PC-9 (cell line): ENCODE measurements around the gene PLK5. TPM values are rescaled to one million over a fixed set of nuclear protein-coding genes. Genes with fewer than 3 reads are reported as not detected.

Experiments used
- BruUV-seq: library from RNA; stranded (reverse); fragments of 400-500 nt; replicated peaks from 2 replicates; lab custom pipeline; 2021; lab: Mats Ljungman, UMichigan
- CTCF ChIA-PET: fragments of 300-600 bp; sonication (Branson Sonifier 250); formaldehyde crosslinking; loops from one replicate; lab custom pipeline; 2022; ENCODE audit warnings: antibody characterized with exemption; lab: Charles Lee
- POLR2A ChIA-PET: fragments of 300-600 bp; sonication (Branson Sonifier 250); formaldehyde crosslinking; loops from one replicate; lab custom pipeline; 2022; ENCODE audit warnings: antibody characterized with exemption; ENCODE audit not compliant: unreplicated experiment; lab: Charles Lee
- DNase-seq, 2 experiments: peaks; one replicate each; pipeline versions ENCODE4 v3.0.0 to v3.0.0-alpha.2; 2015 to 2022; ENCODE audit warnings: mixed read lengths in 1 of 2
- H2AFZ ChIP-seq: fragments of 200-600 bp; sonication (generic); 2 replicates; pipeline ENCODE4 v1.8.1; 2017; ENCODE audit warnings: antibody characterized with exemption
- H3F3A ChIP-seq: fragments of 200-600 bp; sonication (generic); 2 replicates; pipeline ENCODE4 v1.8.1; 2017; ENCODE audit warnings: antibody characterized with exemption, mild to moderate bottlenecking, low read depth; ENCODE audit not compliant: insufficient read depth
- H3K27ac ChIP-seq: fragments of 200-600 bp; sonication (generic); 2 replicates; pipeline ENCODE4 v1.6.1; 2016; ENCODE audit warnings: mixed run types
- H3K27me3 ChIP-seq: fragments of 200-600 bp; sonication (generic); 2 replicates; pipeline ENCODE4 v1.6.1; 2016; ENCODE audit warnings: low read depth, mixed run types; ENCODE audit not compliant: insufficient read depth
- H3K36me3 ChIP-seq: fragments of 200-600 bp; sonication (generic); 2 replicates; pipeline ENCODE4 v1.6.1; 2016; ENCODE audit warnings: low read depth, mixed run types
- H3K4me1 ChIP-seq: fragments of 200-600 bp; sonication (generic); replicated peaks from 2 replicates; pipeline ENCODE4 v1.6.1; 2016; ENCODE audit warnings: mixed run types; ENCODE audit not compliant: insufficient read depth
- H3K4me2 ChIP-seq: fragments of 200-600 bp; sonication (generic); 2 replicates; pipeline ENCODE4 v1.6.1; 2017; ENCODE audit warnings: mixed run types
- H3K4me3 ChIP-seq: fragments of 200-600 bp; sonication (generic); 2 replicates; pipeline ENCODE4 v1.6.1; 2016; ENCODE audit warnings: mixed run types
- H3K79me2 ChIP-seq: fragments of 200-600 bp; sonication (generic); 2 replicates; pipeline ENCODE4 v1.6.1; 2017; ENCODE audit warnings: low read depth, mixed run types
- H3K9me2 ChIP-seq: fragments of 200-600 bp; sonication (generic); 2 replicates; pipeline ENCODE4 v1.8.1; 2017; ENCODE audit warnings: mild to moderate bottlenecking; ENCODE audit not compliant: insufficient read depth
- H3K9me3 ChIP-seq: fragments of 200-600 bp; sonication (generic); 2 replicates; pipeline ENCODE4 v1.8.1; 2016; ENCODE audit warnings: low read depth; ENCODE audit not compliant: insufficient read depth
- H4K20me1 ChIP-seq: fragments of 200-600 bp; sonication (generic); 2 replicates; pipeline ENCODE4 v1.8.1; 2017; ENCODE audit not compliant: insufficient read depth
- EZH2 ChIP-seq: fragments of 200-600 bp; sonication (generic); IDR thresholded peaks from 2 replicates; pipeline ENCODE4 v1.8.0; 2017; ENCODE audit warnings: antibody characterized with exemption, low read depth
- intact Hi-C: fragments of 100-400 bp; cut with micrococcal nuclease; formaldehyde crosslinking; loops from one replicate; pipeline ENCODE4 v1.10.0; 2022; ENCODE audit not compliant: unreplicated experiment
- total RNA-seq: library from RNA; stranded (reverse); gene quantifications from 2 replicates; pipeline ENCODE4 v1.2.3, GENCODE V29; 2021
- TF ChIP-seq, protein P1 (sequence below): fragments of 200-600 bp; sonication (generic); conservative IDR thresholded peaks from 2 replicates; pipeline ENCODE4 v1.6.1; 2017; ENCODE audit warnings: mixed run types, antibody characterized with exemption, mild to moderate bottlenecking, moderate library complexity

PLK5 gene
- total RNA-seq, 1 experiment from 2014 or later = not detected

DNA sequence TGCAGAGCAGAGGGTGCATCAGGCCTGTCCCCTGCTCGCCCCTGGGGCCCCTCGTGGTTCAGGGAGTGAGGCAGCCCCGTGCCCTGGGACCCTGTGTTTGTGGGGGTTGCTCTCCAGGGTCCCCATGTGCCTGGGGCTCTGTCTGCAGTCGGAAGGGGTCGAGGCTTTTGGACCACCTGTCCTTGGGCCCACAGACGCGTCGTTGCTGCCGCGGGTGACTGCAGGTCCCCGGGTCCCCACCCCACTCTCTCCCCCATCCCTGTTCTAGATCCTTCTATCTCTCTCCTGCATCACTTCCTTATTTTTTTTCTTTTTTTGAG lies 35.6 kb upstream of the PLK5 start:
- no peaks in the 10 kb centered on the region for H3K27me3 ChIP-seq
- H3K4me1 ChIP-seq = peaks cover 12% of the 10 kb centered on the region
- no peaks in the 10 kb centered on the region for H4K20me1 ChIP-seq
- no peak overlapping the region for H3K27ac ChIP-seq
- ChIA-PET POLR2A (no interaction called here), CTCF (interaction anchor here (0.7 kb wide), 1 partner anchor 244 kb away, joined by 5 read pairs; no protein-coding TSS in a partner anchor)
- no TSS peak for BruUV-seq
- H3K4me2 ChIP-seq = no peak overlapping the region
- TF ChIP-seq, protein P1, sequence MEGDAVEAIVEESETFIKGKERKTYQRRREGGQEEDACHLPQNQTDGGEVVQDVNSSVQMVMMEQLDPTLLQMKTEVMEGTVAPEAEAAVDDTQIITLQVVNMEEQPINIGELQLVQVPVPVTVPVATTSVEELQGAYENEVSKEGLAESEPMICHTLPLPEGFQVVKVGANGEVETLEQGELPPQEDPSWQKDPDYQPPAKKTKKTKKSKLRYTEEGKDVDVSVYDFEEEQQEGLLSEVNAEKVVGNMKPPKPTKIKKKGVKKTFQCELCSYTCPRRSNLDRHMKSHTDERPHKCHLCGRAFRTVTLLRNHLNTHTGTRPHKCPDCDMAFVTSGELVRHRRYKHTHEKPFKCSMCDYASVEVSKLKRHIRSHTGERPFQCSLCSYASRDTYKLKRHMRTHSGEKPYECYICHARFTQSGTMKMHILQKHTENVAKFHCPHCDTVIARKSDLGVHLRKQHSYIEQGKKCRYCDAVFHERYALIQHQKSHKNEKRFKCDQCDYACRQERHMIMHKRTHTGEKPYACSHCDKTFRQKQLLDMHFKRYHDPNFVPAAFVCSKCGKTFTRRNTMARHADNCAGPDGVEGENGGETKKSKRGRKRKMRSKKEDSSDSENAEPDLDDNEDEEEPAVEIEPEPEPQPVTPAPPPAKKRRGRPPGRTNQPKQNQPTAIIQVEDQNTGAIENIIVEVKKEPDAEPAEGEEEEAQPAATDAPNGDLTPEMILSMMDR = no peak
- TF ChIP-seq EZH2 = no peak
- intact Hi-C loops = no loop called here
- H3K36me3 ChIP-seq = no peaks in the 10 kb centered on the region
- no peak overlapping the region for H3K4me3 ChIP-seq
- no peaks in the 10 kb centered on the region for H3K9me2 ChIP-seq
- peaks cover 7% of the 10 kb centered on the region; the same call in 1 of the 2 replicates for H3F3A ChIP-seq
- H2AFZ ChIP-seq = no peak overlapping the region
- no peaks in the 10 kb centered on the region for H3K9me3 ChIP-seq
- peaks cover 11% of the 10 kb centered on the region for H3K79me2 ChIP-seq
- DNase-seq = no peak

DNA sequence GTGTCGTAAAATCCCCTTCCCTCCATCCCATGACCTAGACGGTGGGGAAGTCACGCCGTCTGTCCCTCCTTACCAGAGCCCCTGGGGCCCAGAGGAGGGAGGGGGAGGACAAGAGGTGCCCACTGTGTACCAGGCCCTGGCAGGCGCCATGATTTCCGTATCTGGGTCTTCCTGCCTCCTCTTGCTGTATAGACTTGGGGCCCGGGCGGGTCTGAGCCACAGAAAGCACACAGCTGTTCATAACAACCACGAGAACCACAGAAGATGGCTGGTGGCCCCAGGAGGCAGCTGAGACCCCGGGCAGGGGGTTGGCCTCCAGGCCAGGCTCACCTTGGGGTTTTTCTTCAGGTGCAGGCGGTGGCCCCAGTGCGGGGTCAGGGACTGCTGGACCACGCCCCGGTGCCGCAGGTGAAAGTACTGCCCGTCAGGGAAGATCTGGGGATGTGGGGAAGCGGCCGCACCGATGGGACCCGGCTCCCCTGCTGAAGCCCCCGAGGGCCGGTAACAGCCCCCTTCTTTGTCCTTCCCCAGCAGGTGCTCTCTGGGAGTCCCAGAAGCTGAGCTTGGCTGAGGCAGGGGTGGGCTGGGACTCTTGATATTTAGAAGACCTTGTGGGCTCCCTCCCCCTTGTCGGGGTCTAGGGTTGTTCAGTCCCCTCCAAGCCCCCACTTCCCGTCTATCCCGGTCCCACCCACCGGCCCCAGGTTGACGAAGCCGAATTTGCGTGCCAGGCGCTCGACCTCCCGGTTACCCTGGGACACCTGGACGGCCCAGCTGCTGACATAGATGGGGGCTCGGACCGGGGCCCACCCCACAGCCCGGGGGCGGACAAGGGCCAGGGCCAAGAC lies 34.2 kb upstream of the PLK5 start:
- Histone ChIP-seq H3K9me2 (no peaks in the 10 kb centered on the region), H3K4me2 (peak overlapping the region; percentile 78), H3K9me3 (no peaks in the 10 kb centered on the region), H3K4me1 (peaks cover 13% of the 10 kb centered on the region), H3F3A (peaks cover 7% of the 10 kb centered on the region; the same call in 1 of the 2 replicates), H3K79me2 (peaks cover 11% of the 10 kb centered on the region), H4K20me1 (no peaks in the 10 kb centered on the region), H3K27me3 (no peaks in the 10 kb centered on the region), H3K27ac (no peak overlapping the region), H3K4me3 (peak overlapping the region; percentile 66), H2AFZ (peak overlapping the region; percentile 78), H3K36me3 (no peaks in the 10 kb centered on the region)
- no peak for TF ChIP-seq EZH2
- TF ChIP-seq, protein P1 = no peak
- ChIA-PET CTCF (no interaction called here), POLR2A (no interaction called here)
- intact Hi-C loops = loop anchor here (2.0 kb wide), 1 partner anchor 45 kb away; no protein-coding TSS in a partner anchor
- DNase-seq = no peak
- TSS peak; percentile 56 for BruUV-seq

DNA sequence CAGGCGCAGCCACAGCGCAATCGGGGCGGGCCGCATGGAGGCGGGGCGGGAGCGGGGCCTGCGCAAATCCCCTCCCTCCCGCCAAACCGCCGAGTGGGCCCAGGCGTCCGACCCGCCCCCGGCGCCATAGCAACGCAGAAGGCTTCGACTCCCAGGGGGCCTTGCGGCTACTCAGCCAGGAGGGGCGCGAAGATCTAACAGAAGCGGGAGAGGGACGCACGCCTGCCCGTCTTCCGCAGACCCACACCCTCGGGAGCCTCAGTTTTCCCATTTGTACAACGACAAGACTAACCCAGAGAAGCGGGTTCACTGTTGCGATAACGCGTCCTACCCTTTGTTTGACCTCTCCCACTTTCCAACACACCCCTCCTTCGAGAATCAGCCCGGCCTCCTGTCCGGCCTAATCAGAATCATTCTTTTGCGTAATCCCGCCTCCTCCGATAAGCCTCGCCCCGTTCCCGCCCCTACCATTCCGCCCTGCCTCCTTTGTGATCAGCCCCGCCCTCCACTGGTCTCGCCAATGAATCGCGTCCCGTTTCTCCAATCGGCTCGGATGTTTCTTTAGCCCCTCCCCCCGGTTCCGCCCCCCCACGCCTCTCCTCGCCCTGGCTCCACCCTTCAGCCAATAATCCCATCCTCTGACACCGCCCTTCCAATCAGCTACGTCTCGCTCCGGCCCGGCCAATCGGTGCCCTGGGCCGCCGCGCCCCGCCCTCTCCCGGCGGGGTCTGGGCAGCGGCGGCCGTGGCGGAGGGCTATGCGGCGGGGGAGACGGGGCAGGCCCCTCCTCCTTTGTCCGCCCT lies 33.4 kb upstream of the PLK5 start, which contains the start of gene PCSK4:
PCSK4 (minus strand) TSS at position 40 of the 803 bp plus-strand sequence; CDS start at position 36, 4 bp downstream.
- peak; percentile 85 to 95 for DNase-seq
- H3K9me3 ChIP-seq = no peaks in the 10 kb centered on the region
- TF ChIP-seq, protein P1 = no peak; the same call in 1 of the 2 replicates
- TF ChIP-seq EZH2 = no peak
- H3K27me3 ChIP-seq = no peaks in the 10 kb centered on the region
- no peak within 1 kb of the TSS for H3K27ac ChIP-seq
- ChIA-PET POLR2A (interaction anchor here (0.6 to 1.0 kb wide), 11 partner anchors 10 to 415 kb away, joined by 3 to 21 read pairs (median 9); partner anchors contain the start of genes ADAT3 and SCAMP4), CTCF (no interaction called here)
- intact Hi-C loops = loop anchor here (2.0 kb wide), 1 partner anchor 46 kb away; no protein-coding TSS in a partner anchor
- no TSS peak for BruUV-seq
- peaks cover 11% of the 10 kb centered on the region for H3K79me2 ChIP-seq
- H3K4me1 ChIP-seq = peaks cover 13% of the 10 kb centered on the region
- H3K36me3 ChIP-seq = no peaks in the 10 kb centered on the region
- H3F3A ChIP-seq = no peaks in the 10 kb centered on the region
- H3K4me2 ChIP-seq = peak within 1 kb of the TSS; percentile 78
- no peaks in the 10 kb centered on the region for H3K9me2 ChIP-seq
- H3K4me3 ChIP-seq = peak within 1 kb of the TSS; percentile 66
- H4K20me1 ChIP-seq = no peaks in the 10 kb centered on the region
- peak within 1 kb of the TSS; percentile 78 for H2AFZ ChIP-seq
